Measurements from ENCODE around the gene DNLZ.

- TF ChIP-seq CTCF (IDR thresholded peaks at IDR 0.05; ENCODE audit: low read depth, low read length): no peak
- no peak for TF ChIP-seq POLR2A (IDR thresholded peaks at IDR 0.05; ENCODE audit: extremely low read depth, insufficient read length)
These were observed 12.2 kb downstream of the DNLZ start for GRCh38 chr9:136351252-136351800.
